ENCODE data around the gene CALM1. TPM values are rescaled to one million over a fixed set of nuclear protein-coding genes. Genes with fewer than 3 reads are reported as not detected.

The CALM1 gene
- total and polyA plus RNA-seq, 2 donors (not counting 3 experiments of a cell fraction or from before 2014, with no cell fraction given): 476 to 731 TPM

- intact Hi-C loops (cut with micrococcal nuclease) (no loop called here), dilution Hi-C loops (cut with MboI; ENCODE audit: extremely low pct_ligation_motif_present, low sequenced_read_pairs) (no loop called here)
- TF ChIP-seq MYC (IDR thresholded peaks at IDR 0.05; ENCODE audit: low read depth, low read length): no peak
- no peak for TF ChIP-seq GATA2 (IDR thresholded peaks at IDR 0.05; ENCODE audit: insufficient read depth, insufficient read length, low read depth, low read length)
- TF ChIP-seq CTCF (IDR thresholded peaks at IDR 0.05; ENCODE audit: extremely low read depth in 1 of 2, insufficient read depth in 1 of 2, low read depth in 1 of 2, low read length in 2 of 2): no peak
- TF ChIP-seq FOS (IDR thresholded peaks at IDR 0.05; ENCODE audit: borderline replicate concordance, insufficient read depth, low read length): peak; percentile 36
- TF ChIP-seq JUN (IDR thresholded peaks at IDR 0.05; ENCODE audit: borderline replicate concordance, insufficient read depth, insufficient read length, low read depth): no peak
- TF ChIP-seq MAX (IDR thresholded peaks at IDR 0.05; ENCODE audit: insufficient read depth, insufficient read length): no peak
- no peak for TF ChIP-seq POLR2A (IDR thresholded peaks at IDR 0.05; ENCODE audit: low read depth, low read length)
- Histone ChIP-seq H3K4me2 (ENCODE audit: insufficient read depth, low read length) (no peak overlapping the region), H3K9me3 (replicated peaks; ENCODE audit: control insufficient read depth, insufficient read depth, low read length) (no peaks in the 10 kb centered on the region), H3K4me1 (ENCODE audit: control insufficient read depth, extremely low read depth, insufficient read depth, low read length) (peaks cover 17% of the 10 kb centered on the region), H2AFZ (ENCODE audit: low read depth, low read length) (no peak overlapping the region), H3K36me3 (ENCODE audit: control insufficient read depth in 2 of 2, extremely low read depth in 1 of 2, insufficient read depth in 2 of 2, low read length in 2 of 2) (no peaks in the 10 kb centered on the region), H3K4me3 (replicated peaks in 1 of 3; ENCODE audit: insufficient read depth in 1 of 3, low read depth in 1 of 3, low read length in 3 of 3) (no peak overlapping the region), H4K20me1 (replicated peaks; ENCODE audit: control insufficient read depth, extremely low read depth, insufficient read depth, low read length) (no peaks in the 10 kb centered on the region), H3K79me2 (ENCODE audit: control insufficient read depth, insufficient read depth, low read length) (no peaks in the 10 kb centered on the region), H3K9me1 (replicated peaks; ENCODE audit: control insufficient read depth, extremely low read depth, insufficient read depth, low read length) (no peaks in the 10 kb centered on the region), H3K27ac (ENCODE audit: insufficient read depth, low read depth, low read length) (no peak overlapping the region), H3K27me3 (ENCODE audit: control insufficient read depth in 2 of 2, insufficient read depth in 2 of 2, low read length in 2 of 2) (no peaks in the 10 kb centered on the region), H3K9ac (replicated peaks; ENCODE audit: extremely low read depth, insufficient read depth, low read length) (no peak overlapping the region)
- ChIA-PET POLR2A (no interaction called here), CTCF (interaction anchor here (1.5 to 2.1 kb wide), 2 partner anchors 12 to 85 kb away, joined by 3 to 6 read pairs; no protein-coding TSS in a partner anchor)
- FAIRE-seq (no peak), DNase-seq (ENCODE audit: low read depth, low spot score) (no peak)
- no TSS peak for BruUV-seq (replicated peaks)
Measured at GRCh38 chr14:90386321-90386720, 10.5 kb upstream of the CALM1 start.
